Sigmoid colon (tissue), 7 donors: ENCODE data around the gene MBLAC2. TPM values are rescaled to one million over a fixed set of nuclear protein-coding genes. Genes with fewer than 3 reads are reported as not detected.
A peak's percentile ranks its signal among the peaks of the same experiment; 100 is the strongest.

Experiments used
- DNase-seq: peaks from one replicate; pipeline ENCODE4 v3.0.0-alpha.2; 2019
- H3K27ac ChIP-seq, 4 donors: fragments of 200-600 bp; sonication (generic); one replicate each; pipeline ENCODE4 v1.5.1; 2016 to 2019; ENCODE audit warnings: mild to moderate bottlenecking in 1 of 4
- H3K27me3 ChIP-seq, 3 donors: fragments of 200-600 bp; sonication (generic); one replicate each; pipeline ENCODE4 v1.5.1; 2019; ENCODE audit warnings: mild to moderate bottlenecking in 1 of 3
- H3K36me3 ChIP-seq, 4 donors: fragments of 200-600 bp; sonication (generic); one replicate each; pipeline ENCODE4 v1.5.1; 2016 to 2019
- H3K4me1 ChIP-seq, 4 donors: fragments of 200-600 bp; sonication (generic); one replicate each; pipeline ENCODE4 v1.5.1; 2017 to 2019
- H3K4me3 ChIP-seq, 4 donors: fragments of 200-600 bp; sonication (generic); one replicate each; pipeline ENCODE4 v1.5.1; 2017 to 2019; ENCODE audit warnings: mild to moderate bottlenecking in 2 of 4, moderate library complexity in 1 of 4
- H3K9me3 ChIP-seq, 4 donors: fragments of 200-600 bp in 3 of 4; sonication (generic) in 3 of 4; one replicate each; pipeline versions ENCODE4 v1.5.1 to v1.6.1; 2013 to 2019
- EP300 ChIP-seq, 4 donors: sonication (generic); formaldehyde crosslinking; IDR thresholded peaks; one replicate each; pipeline ENCODE4 v1.6.1; 2017; ENCODE audit warnings: antibody characterized with exemption in 4 of 4
- POLR2A ChIP-seq, 2 donors: fragments of 450-650 bp; IDR thresholded peaks; one replicate each; pipeline ENCODE4 v1.6.1; 2016; ENCODE audit warnings: antibody characterized with exemption in 2 of 2, mild to moderate bottlenecking in 2 of 2, moderate library complexity in 2 of 2
- POLR2AphosphoS5 ChIP-seq, 4 donors: sonication (generic); formaldehyde crosslinking; IDR thresholded peaks; one replicate each; pipeline ENCODE4 v1.6.1; 2017; ENCODE audit warnings: antibody characterized with exemption in 4 of 4
- WGBS, 2 donors: extraction: QIAGEN DNeasy Blood & Tissue Kit; methylation state at CpG; one replicate each; pipeline ENCODE4 v1.1.7; 2013; 5-methylcytosine and 5-hydroxymethylcytosine counted together
- intact Hi-C: fragments of 100-400 bp; cut with DNase I; formaldehyde crosslinking; loops from one replicate; pipeline ENCODE4 v1.15.1; 2023
- polyA plus RNA-seq, 3 donors: library from polyadenylated mRNA; stranded (reverse); fragments of 200-250 nt; gene quantifications; one replicate each; pipeline ENCODE4 v1.2.3, GENCODE V29; 2013
- total RNA-seq, 4 donors: library from RNA; depleted of rRNA; stranded (reverse); fragments of >200 nt; gene quantifications; one replicate each; pipeline ENCODE4 v1.1.0, GENCODE V29; 2016
- TF ChIP-seq, protein P1 (sequence below), 4 experiments: fragments of 450-650 bp in 3 of 4; fragments of 200-600 bp in 1 of 4; IDR thresholded peaks; one replicate each; pipeline ENCODE4 v1.5.1; 2016 to 2019; ENCODE audit warnings: antibody characterized with exemption in 4 of 4, mild to moderate bottlenecking in 3 of 4, moderate library complexity in 2 of 4
- donor health status: healthy with polysubstance abuse.
- donor health status: Bipolar disorder and iron deficiency.
- donor health status: healthy.

Gene MBLAC2
- total and polyA plus RNA-seq, 7 donors, result 0.92 to 7.1 (median 4.9) TPM

DNA sequence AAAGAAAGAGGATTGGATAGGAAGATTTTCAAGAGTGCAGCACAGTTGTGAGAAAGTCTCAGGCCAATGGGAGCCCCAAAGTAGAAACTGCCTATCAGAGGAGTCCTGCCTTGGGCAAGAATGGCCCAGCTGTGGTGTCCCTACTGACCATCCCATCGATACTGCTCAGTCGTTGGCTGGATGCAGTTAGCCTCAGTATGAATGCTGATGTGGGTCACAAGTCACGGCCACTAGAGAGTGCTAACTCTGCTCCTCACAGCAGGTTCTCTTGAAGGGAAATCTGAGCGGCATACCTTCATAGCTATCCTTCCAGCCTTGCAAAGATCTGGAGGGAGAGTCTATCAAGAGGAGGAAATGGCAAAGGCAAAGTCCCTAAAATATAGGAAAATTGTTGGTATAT lies 53.4 kb downstream of the MBLAC2 start:
- no peaks in the 10 kb centered on the region for H3K9me3 ChIP-seq
- no peaks in the 10 kb centered on the region for H3K4me1 ChIP-seq
- WGBS, 2 donors, result 22 to 50% methylated on average over 4 of the region's 4 CpGs
- H3K36me3 ChIP-seq, result no peaks in the 10 kb centered on the region
- intact Hi-C loops, result no loop called here
- no peak overlapping the region for H3K27ac ChIP-seq
- DNase-seq, result no peak
- no peak overlapping the region for H3K4me3 ChIP-seq
- no peaks in the 10 kb centered on the region for H3K27me3 ChIP-seq
- no peak for TF ChIP-seq POLR2A (IDR thresholded peaks at IDR 0.05)
- TF ChIP-seq, protein P1, sequence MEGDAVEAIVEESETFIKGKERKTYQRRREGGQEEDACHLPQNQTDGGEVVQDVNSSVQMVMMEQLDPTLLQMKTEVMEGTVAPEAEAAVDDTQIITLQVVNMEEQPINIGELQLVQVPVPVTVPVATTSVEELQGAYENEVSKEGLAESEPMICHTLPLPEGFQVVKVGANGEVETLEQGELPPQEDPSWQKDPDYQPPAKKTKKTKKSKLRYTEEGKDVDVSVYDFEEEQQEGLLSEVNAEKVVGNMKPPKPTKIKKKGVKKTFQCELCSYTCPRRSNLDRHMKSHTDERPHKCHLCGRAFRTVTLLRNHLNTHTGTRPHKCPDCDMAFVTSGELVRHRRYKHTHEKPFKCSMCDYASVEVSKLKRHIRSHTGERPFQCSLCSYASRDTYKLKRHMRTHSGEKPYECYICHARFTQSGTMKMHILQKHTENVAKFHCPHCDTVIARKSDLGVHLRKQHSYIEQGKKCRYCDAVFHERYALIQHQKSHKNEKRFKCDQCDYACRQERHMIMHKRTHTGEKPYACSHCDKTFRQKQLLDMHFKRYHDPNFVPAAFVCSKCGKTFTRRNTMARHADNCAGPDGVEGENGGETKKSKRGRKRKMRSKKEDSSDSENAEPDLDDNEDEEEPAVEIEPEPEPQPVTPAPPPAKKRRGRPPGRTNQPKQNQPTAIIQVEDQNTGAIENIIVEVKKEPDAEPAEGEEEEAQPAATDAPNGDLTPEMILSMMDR (IDR thresholded peaks at IDR 0.05), result no peak

DNA sequence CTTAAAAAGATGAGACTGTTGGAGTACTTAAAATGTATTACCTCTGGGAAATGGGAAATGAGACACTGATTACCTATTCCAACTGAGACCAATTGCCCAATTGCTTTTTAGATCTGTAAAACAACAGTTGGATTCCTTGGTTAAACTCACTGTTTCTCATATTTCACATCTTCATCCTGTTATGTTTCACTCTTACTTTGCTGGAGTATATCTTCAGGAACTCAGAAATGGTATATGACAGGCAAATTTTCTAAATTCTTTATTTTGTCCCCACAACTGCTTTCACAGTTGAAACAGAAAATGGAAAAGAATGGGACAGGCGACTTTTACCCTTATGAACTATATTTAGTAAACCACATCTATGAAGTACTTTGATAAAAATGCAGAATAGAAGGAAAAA lies 56.4 kb downstream of the MBLAC2 start:
- DNase-seq, result no peak
- Histone ChIP-seq H3K4me1 (no peaks in the 10 kb centered on the region), H3K27me3 (no peaks in the 10 kb centered on the region), H3K9me3 (no peaks in the 10 kb centered on the region), H3K27ac (no peak overlapping the region), H3K4me3 (no peak overlapping the region), H3K36me3 (no peaks in the 10 kb centered on the region)
- WGBS, 2 donors, result 83 to 90% methylated on average over 1 of the region's 1 CpG
- intact Hi-C loops, result no loop called here
- no peak for TF ChIP-seq POLR2A (IDR thresholded peaks at IDR 0.05)
- TF ChIP-seq, protein P1 (IDR thresholded peaks at IDR 0.05), result no peak
- TF ChIP-seq EP300 (IDR thresholded peaks at IDR 0.05), result no peak
- no peak for TF ChIP-seq POLR2AphosphoS5 (IDR thresholded peaks at IDR 0.05)

DNA sequence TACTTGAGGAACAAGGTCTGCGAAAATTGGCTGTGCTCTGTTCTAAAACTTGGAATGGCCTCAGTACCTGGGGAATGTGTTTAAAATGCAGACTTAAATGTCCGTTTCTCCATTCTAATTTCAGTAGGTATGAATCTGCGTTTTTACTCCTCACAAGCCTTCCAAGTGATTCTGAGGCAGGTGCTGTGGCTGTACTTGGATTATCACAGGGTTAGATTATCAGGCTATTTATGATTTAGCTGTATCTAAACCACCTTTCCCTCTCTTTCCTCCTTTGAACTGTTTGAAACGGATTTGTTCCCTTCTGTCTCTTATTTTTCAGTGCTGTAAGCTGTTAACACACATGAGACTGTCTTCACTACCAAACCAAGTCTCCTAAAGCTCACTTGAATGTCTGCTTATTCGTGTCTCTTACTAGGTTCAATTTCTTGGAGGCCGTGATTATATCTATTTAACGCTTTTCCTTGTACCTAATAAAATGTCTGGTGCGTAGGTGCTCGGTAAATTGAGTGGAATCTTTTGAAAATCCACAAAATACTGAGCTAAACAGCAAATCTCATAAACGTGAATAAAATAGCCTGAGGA lies 64.3 kb downstream of the MBLAC2 start:
- no peaks in the 10 kb centered on the region for H3K27me3 ChIP-seq
- no peaks in the 10 kb centered on the region for H3K36me3 ChIP-seq
- H3K27ac ChIP-seq, result peak overlapping the region; percentile 90 to 98 (median 96)
- intact Hi-C loops, result loop anchor here (2.0 kb wide), 1 partner anchor 65 kb away; the partner anchor contains the start of genes MBLAC2 and POLR3G
- DNase-seq, result no peak
- no peaks in the 10 kb centered on the region for H3K9me3 ChIP-seq
- WGBS, 2 donors, result 1% methylated on average over 10 of the region's 10 CpGs
- H3K4me1 ChIP-seq, result peaks cover 0 to 15% (median 10%) of the 10 kb centered on the region in 4 donors
- H3K4me3 ChIP-seq, result peak overlapping the region; percentile 38 to 85 (median 74)
- no peak for TF ChIP-seq POLR2A (IDR thresholded peaks at IDR 0.05)
- TF ChIP-seq, protein P1 (IDR thresholded peaks at IDR 0.05), result no peak
- TF ChIP-seq EP300 (IDR thresholded peaks at IDR 0.05), result no peak
- no peak for TF ChIP-seq POLR2AphosphoS5 (IDR thresholded peaks at IDR 0.05)

DNA sequence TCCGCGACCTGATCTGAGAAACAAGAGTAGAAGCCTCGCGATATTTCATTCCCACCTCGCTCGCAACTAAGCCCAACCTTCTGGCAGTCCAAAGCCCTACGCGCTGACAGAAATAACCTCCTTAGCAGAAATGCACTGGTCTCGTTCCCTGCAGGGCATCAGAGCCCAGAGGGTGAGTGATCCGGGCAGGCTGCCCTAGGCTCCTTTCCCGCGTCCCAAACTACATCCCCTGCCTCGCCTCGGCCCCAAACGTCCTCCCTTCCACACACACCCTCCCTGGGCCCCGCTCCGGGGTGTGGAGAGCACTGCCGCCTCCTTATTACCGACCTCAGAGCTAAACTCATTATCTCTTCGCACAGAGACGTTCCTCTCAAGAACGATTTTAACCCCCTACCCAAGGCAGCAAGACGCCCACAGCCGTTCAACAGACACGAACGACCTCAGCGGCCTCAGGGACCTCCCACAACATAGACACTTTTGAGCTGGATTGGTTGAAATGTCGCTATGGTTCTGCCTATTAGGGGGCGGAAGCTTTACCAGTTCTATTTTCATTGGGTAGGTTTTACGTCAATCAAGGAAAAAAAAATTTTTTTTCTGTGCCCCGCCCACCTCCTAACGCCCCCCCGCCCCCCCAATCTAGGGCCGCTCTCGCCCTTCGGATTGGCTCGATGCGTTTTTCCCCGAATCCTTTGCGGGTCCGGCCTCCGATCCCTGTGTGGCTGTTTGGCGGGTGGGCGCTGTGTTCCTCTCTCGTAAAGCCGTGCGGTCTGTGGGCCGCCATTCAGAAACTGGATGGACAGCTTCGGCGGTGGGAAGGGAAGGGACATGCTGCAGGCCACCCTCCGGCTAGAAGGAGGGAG lies 65.0 kb downstream of the MBLAC2 start, which contains the start of gene CETN3:
TSS of gene CETN3 (minus strand) at position 439 of the 860 bp plus-strand sequence. CDS start at position 344, 95 bp downstream.
- no peaks in the 10 kb centered on the region for H3K9me3 ChIP-seq
- peak; percentile 97 for DNase-seq
- peak within 1 kb of the TSS; percentile 90 to 98 (median 96) for H3K27ac ChIP-seq
- H3K4me3 ChIP-seq, result peak within 1 kb of the TSS; percentile 70 to 85 (median 78)
- H3K27me3 ChIP-seq, result no peaks in the 10 kb centered on the region
- peaks cover 0 to 15% (median 10%) of the 10 kb centered on the region in 4 donors for H3K4me1 ChIP-seq
- peaks cover 0 to 7% (median 0%) of the 10 kb centered on the region in 4 donors for H3K36me3 ChIP-seq
- WGBS, 2 donors, result 0% methylated on average over 51 of the region's 51 CpGs
- TF ChIP-seq POLR2AphosphoS5 (IDR thresholded peaks at IDR 0.05) (peak; percentile 81 to 98 (median 96)), EP300 (IDR thresholded peaks at IDR 0.05) (no peak), POLR2A (IDR thresholded peaks at IDR 0.05) (peak; percentile 74 to 86)
- TF ChIP-seq, protein P1 (IDR thresholded peaks at IDR 0.05), result no peak
- intact Hi-C loops, result loop anchor here (1.0 to 5.0 kb wide), 3 partner anchors 65 to 793 kb away; partner anchors contain the start of genes LYSMD3, MBLAC2 and POLR3G
